MM.1S (cell line): ENCODE data around the gene MFAP2.

ENCODE experiments used
- EZH2 ChIP-seq: fragments of 300-600 bp; sonication (generic); optimal IDR thresholded peaks from 2 replicates; pipeline ENCODE3; 2017; ENCODE audit warnings: low read depth, mild to moderate bottlenecking, antibody characterized with exemption, low read length, mixed read lengths
- EZH2phosphoT487 ChIP-seq: fragments of 300-600 bp; sonication (generic); IDR thresholded peaks from 2 replicates; pipeline ENCODE4 v1.6.1; 2018; ENCODE audit warnings: antibody characterized with exemption, low read length
- TF ChIP-seq, protein P1 (sequence below): fragments of 300-600 bp; sonication (generic); IDR thresholded peaks from 2 replicates; pipeline ENCODE4 v1.5.1; 2016; ENCODE audit warnings: antibody characterized with exemption, low read length, mixed read lengths

DNA sequence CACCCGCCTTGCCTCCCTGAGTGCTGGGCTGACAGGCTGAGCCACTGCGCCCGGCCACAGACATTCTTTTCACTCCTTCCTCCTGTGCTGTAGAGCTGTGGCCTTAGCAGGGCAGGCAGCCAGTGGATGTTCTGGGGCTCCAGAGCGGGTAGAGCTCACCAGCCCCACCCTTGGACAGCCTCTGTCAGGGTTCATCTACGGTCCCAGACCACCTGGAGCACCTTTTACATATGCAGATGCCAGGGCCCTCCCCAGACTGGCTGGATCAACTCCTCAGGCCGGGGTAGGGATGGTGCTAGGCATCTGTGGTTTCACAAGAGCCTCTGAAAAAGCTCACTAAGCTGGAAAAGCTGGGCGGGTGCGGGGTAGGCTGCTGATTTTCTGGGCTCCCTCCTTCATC is 26.7 kb upstream of the MFAP2 start:
- TF ChIP-seq EZH2 (no peak), EZH2phosphoT487 (no peak)
- TF ChIP-seq, protein P1, sequence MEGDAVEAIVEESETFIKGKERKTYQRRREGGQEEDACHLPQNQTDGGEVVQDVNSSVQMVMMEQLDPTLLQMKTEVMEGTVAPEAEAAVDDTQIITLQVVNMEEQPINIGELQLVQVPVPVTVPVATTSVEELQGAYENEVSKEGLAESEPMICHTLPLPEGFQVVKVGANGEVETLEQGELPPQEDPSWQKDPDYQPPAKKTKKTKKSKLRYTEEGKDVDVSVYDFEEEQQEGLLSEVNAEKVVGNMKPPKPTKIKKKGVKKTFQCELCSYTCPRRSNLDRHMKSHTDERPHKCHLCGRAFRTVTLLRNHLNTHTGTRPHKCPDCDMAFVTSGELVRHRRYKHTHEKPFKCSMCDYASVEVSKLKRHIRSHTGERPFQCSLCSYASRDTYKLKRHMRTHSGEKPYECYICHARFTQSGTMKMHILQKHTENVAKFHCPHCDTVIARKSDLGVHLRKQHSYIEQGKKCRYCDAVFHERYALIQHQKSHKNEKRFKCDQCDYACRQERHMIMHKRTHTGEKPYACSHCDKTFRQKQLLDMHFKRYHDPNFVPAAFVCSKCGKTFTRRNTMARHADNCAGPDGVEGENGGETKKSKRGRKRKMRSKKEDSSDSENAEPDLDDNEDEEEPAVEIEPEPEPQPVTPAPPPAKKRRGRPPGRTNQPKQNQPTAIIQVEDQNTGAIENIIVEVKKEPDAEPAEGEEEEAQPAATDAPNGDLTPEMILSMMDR = no peak
